ENCODE measurements around the gene ARHGAP35. TPM values are rescaled to one million over a fixed set of nuclear protein-coding genes. Genes with fewer than 3 reads are reported as not detected.
"Not testable (repeated sequence)": the region's sequence is repeated elsewhere in the genome, so short reads cannot be mapped to it uniquely, and the experiment has no call there.

The ARHGAP35 gene
- 1 to 10 TPM; 1.5 to 6.9 (median 2.7) TPM for polyA plus RNA-seq

DNA sequence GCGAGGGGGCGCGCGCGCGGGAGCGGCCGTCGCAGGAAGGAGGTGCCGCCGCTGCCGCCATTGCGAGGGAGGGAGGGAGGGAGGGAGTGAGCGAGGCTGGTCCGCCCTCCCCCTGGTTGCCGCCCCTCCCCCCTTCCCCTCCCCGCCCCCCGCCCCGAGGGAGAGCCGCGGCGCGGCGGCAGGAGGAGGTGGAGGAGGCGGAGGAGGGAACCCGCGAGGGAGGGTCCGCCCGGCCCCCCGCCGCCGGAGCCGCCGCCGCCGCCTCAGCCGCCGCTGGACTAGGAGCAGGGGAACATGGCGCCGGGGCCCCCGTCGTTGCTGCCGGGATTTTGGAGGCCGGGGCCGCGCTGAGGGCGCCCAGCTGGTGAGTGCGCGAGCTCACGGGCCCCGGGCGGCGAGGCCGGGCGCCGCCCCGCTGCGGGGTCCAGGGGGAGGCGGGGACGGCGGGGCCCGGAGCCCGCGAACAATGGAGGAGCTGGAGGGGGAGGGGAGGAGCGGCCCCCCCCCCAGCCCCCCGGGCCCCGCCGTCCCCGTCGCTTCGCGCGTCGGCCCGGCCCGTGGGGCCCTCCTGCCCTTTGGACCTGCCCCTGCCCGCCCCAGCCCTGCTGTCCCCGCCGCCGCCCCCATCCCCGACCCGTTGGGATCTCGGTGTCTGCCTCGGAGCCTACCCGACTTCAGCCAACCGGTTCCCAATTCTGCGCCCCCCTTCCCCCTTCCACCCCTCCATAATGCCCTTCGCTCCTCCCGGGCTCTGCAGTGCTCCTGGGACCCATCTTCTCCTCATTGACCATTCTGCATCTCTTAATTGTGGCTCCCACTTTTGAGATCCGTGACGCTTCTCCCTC is at the start of gene ARHGAP35:
TSS of gene ARHGAP35 (plus strand) at position 152 of the 845 bp plus-strand sequence. CDS start 57,679 bp downstream, outside the sequence.
- Mint-ChIP-seq H3K4me1 (peaks cover 15 to 17% of the 10 kb centered on the region in 2 donors), H3K27ac (peak within 1 kb of the TSS; percentile 73 to 95 (median 89)), H3K36me3 (no peaks in the 10 kb centered on the region), H3K4me3 (peak within 1 kb of the TSS; percentile 77 to 95 (median 94)), H3K9me3 (no peaks in the 10 kb centered on the region), H3K27me3 (ENCODE audit: low read depth in 3 of 3) (peaks cover 4 to 15% (median 6%) of the 10 kb centered on the region in 3 donors)
- DNase-seq = peak in 1 of 3 donors; percentile 12

DNA sequence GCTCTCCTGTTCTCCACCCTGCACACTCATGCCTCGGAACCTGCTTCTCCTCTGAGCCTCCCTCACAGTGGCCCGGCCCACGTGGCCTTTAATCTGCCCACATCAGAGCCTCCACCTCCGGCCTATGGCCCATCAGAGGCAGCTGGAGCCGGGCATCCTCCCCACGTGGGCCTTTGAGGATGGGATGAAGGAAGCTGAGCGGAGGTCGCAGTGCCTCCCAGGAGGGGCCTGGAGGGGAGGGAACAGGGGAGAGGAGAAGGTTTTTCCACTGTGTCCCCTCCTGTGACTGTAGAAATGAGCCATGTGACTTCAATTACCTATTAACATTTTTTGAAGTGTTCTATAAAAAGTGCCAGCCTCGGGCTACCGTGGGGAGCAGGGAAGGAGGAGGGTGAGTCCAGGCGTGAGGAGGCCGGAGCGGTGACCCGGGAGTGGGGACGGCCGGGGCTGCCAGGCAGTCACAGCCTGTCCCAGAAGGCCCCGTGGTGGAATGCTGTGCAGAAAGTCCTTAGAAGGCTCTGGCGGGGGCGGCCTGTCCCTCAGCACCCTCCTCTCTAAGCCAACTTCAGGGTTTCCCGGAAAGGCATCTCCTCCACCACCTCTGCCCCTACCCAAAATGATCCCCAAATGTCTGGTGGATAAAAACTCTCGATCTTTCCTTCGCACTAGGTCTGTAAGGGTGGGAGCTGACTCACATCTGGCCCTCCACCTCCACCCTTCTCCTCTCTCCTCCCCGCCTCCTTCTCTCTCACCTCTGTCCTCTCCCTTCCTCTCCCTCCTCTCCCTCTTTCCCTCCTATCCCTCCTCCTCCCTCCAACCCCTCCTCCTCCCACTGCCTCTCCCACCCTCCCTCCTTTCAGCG is 47.6 kb upstream of the ARHGAP35 start:
- Mint-ChIP-seq H3K9me3 (no peaks in the 10 kb centered on the region), H3K27ac (no peak overlapping the region)

GRCh38 chr19:46813839-46814358 is 46.9 kb upstream of the ARHGAP35 start:
- Mint-ChIP-seq H3K27ac (no peak overlapping the region), H3K9me3 (no peaks in the 10 kb centered on the region), H3K27me3 (ENCODE audit: low read depth in 3 of 3) (peaks cover 0 to 5% (median 3%) of the 10 kb centered on the region in 3 donors), H3K36me3 (no peaks in the 10 kb centered on the region), H3K4me3 (no peak overlapping the region), H3K4me1 (peaks cover 0 to under 1% of the 10 kb centered on the region in 2 donors)
- DNase-seq = no peak

More for the DNA sequence above, 47.6 kb upstream of the ARHGAP35 start:
- peaks cover 0 to 5% (median 3%) of the 10 kb centered on the region in 3 donors for H3K27me3 Mint-ChIP-seq (ENCODE audit: low read depth in 3 of 3)
- H3K4me1 Mint-ChIP-seq = no peaks in the 10 kb centered on the region
- no peak overlapping the region for H3K4me3 Mint-ChIP-seq
- DNase-seq = no peak
- H3K36me3 Mint-ChIP-seq = no peaks in the 10 kb centered on the region

GRCh38 chr19:46815833-46816627 is 44.8 kb upstream of the ARHGAP35 start:
- Mint-ChIP-seq H3K36me3 (no peaks in the 10 kb centered on the region), H3K4me3 (no peak overlapping the region), H3K9me3 (no peaks in the 10 kb centered on the region), H3K27me3 (ENCODE audit: low read depth in 3 of 3) (peaks cover 0 to 3% (median 2%) of the 10 kb centered on the region in 3 donors), H3K27ac (no peak overlapping the region), H3K4me1 (peaks cover 14% of the 10 kb centered on the region in 2 donors)
- DNase-seq = no peak

DNA sequence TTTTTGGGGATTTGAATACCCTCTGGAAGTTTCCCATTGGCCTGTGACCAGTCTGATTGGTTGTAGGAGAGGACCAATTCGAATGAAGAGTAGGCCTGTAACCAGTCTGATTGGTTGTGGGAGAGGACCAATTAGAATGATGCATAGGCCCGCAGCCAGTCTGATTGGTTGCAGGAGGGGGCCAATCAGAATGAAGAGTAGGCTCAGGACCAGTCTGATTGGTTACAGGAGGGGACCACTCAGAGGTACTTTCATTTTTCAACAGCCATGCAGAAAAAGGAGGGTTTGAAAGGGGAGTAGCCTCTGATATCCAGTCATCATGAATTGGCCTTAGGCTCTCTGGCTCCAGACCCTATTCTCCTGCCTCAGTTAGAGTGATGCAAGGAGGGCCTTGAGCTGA is 42.0 kb upstream of the ARHGAP35 start:
- Mint-ChIP-seq H3K9me3 (no peaks in the 10 kb centered on the region), H3K27ac (peak overlapping the region in 1 of 6 donors; percentile 35), H3K27me3 (ENCODE audit: low read depth in 3 of 3) (peaks cover 0 to 3% (median 0%) of the 10 kb centered on the region in 3 donors), H3K36me3 (no peaks in the 10 kb centered on the region), H3K4me1 (peaks cover 22 to 27% of the 10 kb centered on the region in 2 donors), H3K4me3 (no peak overlapping the region)
- DNase-seq = no peak

GRCh38 chr19:46821512-46822409 is 39.0 kb upstream of the ARHGAP35 start:
- no peaks in the 10 kb centered on the region for H3K9me3 Mint-ChIP-seq
- peak; percentile 39 to 53 (median 41) for DNase-seq
- H3K36me3 Mint-ChIP-seq = no peaks in the 10 kb centered on the region
- H3K27ac Mint-ChIP-seq = peak overlapping the region; percentile 64 to 87 (median 74)
- H3K27me3 Mint-ChIP-seq (ENCODE audit: low read depth in 3 of 3) = peaks cover 0 to 3% (median 0%) of the 10 kb centered on the region in 3 donors
- H3K4me1 Mint-ChIP-seq = peaks cover 22 to 31% of the 10 kb centered on the region in 2 donors
- peak overlapping the region in 3 of 5 donors; percentile 17 to 63 (median 44) for H3K4me3 Mint-ChIP-seq

DNA sequence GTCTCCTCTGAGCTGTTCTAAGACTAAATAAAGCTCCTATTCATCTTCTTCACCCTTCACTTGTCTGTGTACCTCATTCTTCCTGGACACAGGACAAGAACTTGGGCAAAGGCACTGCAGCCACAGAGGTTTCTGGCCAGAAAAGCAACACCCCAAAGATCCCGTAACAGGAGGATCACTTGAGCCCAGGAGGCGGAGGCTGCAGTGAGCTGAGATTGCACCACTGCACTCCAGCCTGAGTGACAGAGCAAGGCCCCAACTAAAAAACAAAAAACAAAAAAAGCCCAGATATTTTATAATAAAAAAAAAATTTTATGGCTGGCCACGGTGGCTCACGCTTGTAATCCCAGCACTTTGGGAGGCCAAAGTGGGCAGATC is 38.4 kb upstream of the ARHGAP35 start:
- not testable (repeated sequence) for H3K9me3 Mint-ChIP-seq; H3K36me3 Mint-ChIP-seq; H3K27me3 Mint-ChIP-seq (ENCODE audit: low read depth in 3 of 3); DNase-seq
- peaks cover 22 to 31% of the 10 kb centered on the region in 2 donors for H3K4me1 Mint-ChIP-seq
- peak overlapping the region in 2 of 5 donors; percentile 24 to 45 for H3K4me3 Mint-ChIP-seq
- H3K27ac Mint-ChIP-seq = peak overlapping the region; percentile 64 to 87 (median 74)

GRCh38 chr19:46823049-46823448 is 37.7 kb upstream of the ARHGAP35 start:
- peaks cover 0 to 2% (median 0%) of the 10 kb centered on the region in 3 donors for H3K27me3 Mint-ChIP-seq (ENCODE audit: low read depth in 3 of 3)
- no peaks in the 10 kb centered on the region for H3K9me3 Mint-ChIP-seq
- H3K36me3 Mint-ChIP-seq = no peaks in the 10 kb centered on the region
- H3K4me1 Mint-ChIP-seq = peaks cover 22 to 31% of the 10 kb centered on the region in 2 donors
- no peak overlapping the region for H3K4me3 Mint-ChIP-seq
- DNase-seq = no peak
- H3K27ac Mint-ChIP-seq = peak overlapping the region in 1 of 6 donors; percentile 62

DNA sequence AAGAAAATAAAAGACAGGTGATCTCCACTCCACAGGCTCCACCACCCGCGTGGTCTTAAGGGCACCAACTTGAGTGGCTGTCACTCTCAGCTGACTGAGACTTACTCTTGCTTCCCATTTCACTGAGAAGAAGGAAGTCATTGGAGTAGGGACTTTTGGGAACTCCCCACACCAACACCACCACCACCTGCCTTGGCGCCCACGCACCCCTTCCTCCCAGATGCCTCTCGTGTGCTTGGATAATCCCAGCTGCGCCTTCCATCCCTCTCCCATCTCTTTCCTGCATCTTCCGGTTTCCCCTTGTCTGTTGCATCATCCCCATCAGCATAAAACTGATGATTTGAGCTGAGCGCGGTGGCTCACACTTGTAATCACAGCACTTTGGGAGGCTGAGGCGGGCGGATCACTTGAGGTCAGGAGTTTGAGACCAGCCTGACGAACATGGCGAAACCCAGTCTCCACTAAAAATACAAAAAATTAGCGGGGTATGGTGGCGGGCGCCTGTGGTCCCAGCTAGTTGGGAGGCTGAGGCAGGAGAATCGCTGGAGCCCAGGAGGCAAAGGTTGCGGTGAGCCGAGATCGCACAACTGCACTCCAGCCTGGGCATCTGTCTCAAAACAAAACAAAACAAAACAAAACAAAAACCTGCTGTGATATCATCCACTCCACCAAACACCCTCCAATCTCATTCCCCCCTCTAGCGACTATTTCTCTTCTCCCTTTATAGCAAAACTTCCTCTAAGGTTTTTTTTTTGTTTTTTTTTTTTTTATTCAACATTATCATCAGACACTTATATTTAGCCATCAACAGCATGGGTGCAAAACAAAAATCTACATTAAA is 35.7 kb upstream of the ARHGAP35 start:
- H3K4me3 Mint-ChIP-seq = peak overlapping the region in 2 of 5 donors; percentile 3 to 18
- peaks cover 17 to 26% of the 10 kb centered on the region in 2 donors for H3K4me1 Mint-ChIP-seq
- no peaks in the 10 kb centered on the region for H3K9me3 Mint-ChIP-seq
- H3K27ac Mint-ChIP-seq = peak overlapping the region; percentile 5 to 75 (median 58)
- H3K36me3 Mint-ChIP-seq = no peaks in the 10 kb centered on the region
- peak in 1 of 3 donors; percentile 38 for DNase-seq
- H3K27me3 Mint-ChIP-seq (ENCODE audit: low read depth in 3 of 3) = peaks cover 0 to 2% (median 0%) of the 10 kb centered on the region in 3 donors

DNA sequence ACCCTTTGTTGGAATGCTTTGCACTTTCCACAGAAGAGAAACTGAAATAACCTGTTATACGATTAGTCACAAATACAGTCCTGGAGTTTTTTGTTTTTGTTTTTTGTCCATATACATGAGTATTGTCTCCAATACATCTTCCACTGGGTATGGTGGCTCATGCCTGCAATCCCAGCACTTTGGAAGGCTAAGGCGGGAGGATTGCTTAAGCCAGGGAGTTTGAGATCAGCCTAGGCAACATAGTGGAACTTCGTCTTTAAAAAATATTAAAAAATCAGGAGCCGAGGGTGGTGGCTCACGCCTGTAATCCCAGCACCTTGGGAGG is 35.1 kb upstream of the ARHGAP35 start:
- no peaks in the 10 kb centered on the region for H3K9me3 Mint-ChIP-seq
- H3K4me3 Mint-ChIP-seq = no peak overlapping the region
- H3K4me1 Mint-ChIP-seq = peaks cover 12 to 22% of the 10 kb centered on the region in 2 donors
- no peak for DNase-seq
- no peaks in the 10 kb centered on the region for H3K36me3 Mint-ChIP-seq
- H3K27ac Mint-ChIP-seq = peak overlapping the region in 2 of 6 donors; percentile 68 to 75
- H3K27me3 Mint-ChIP-seq (ENCODE audit: low read depth in 3 of 3) = peaks cover 0 to 2% (median 0%) of the 10 kb centered on the region in 3 donors

- Mint-ChIP-seq H3K4me3 (no peak overlapping the region), H3K36me3 (no peaks in the 10 kb centered on the region), H3K27ac (no peak overlapping the region), H3K27me3 (ENCODE audit: low read depth in 3 of 3) (peaks cover 0 to 2% (median 2%) of the 10 kb centered on the region in 3 donors), H3K9me3 (no peaks in the 10 kb centered on the region), H3K4me1 (peaks cover 0 to 5% of the 10 kb centered on the region in 2 donors)
- DNase-seq = no peak
These were observed 32.3 kb upstream of the ARHGAP35 start for GRCh38 chr19:46828484-46828883.
